ENCODE measurements around the gene LZTS2.
"Not testable (repeated sequence)": the region's sequence is repeated elsewhere in the genome, so short reads cannot be mapped to it uniquely, and the experiment has no call there.

LZTS2 gene

DNA sequence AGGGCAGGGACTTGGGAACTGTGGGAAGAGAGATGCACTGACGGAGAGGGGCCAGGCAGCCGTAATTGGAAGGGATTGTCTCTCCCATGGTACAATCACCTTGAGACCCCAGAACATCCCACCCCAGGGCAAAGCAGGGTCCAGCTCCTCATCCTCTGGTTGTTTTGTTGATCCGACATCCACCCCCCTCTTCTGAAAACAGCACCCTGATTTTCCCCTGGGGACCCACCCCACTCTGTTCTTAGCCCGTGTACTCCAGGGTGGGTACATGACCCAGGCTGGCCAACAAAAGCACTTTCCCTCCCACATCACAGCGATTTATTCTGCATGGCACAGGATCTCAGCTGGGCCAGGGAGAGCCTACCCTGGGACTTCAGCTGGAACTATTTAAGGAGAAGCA lies 17.2 kb downstream of the LZTS2 start:
- no peak for DNase-seq

GRCh38 chr10:101018118-101018599 lies 18.6 kb downstream of the LZTS2 start:
- DNase-seq, result no peak

DNA sequence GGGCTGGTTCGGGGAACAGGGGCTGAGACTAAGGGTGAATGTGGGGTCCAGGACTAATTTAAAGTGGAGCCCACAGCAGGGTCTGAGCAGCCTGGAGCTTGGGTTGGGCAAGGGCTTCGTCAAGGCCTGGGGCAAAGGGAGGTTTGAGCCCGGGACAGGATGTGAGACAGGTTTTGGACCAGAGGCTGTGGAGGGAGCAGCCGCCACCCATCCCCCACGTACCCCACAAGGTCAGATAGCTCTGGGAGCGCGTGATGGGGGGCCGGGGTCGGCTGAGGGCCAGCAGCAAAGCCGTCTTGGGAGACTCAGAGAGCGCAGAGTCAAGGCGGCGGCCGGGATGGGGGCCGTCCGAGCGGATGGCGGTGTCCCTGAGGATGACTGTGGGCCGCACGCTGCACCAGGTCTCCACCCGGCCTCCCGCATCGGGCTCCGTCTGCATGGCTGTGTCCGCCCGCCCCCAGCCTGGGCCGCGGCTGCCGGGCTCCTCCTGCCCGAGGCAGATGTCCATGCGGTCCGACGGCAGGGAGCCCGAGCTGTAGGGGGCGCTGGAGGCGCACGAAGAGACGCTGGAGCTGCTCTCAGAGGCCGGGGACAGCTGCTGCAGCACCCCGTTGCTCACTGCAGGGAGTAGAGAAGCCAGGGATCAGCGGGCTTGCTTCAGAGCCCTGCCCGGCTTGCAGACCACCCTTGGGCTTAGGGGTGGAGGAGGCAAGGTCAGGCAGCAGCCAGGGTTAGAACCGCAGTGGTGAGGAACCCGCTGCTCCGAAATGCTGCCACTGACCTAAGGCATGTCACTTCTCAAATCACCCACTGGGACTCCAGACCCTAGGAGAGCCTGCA lies 19.2 kb downstream of the LZTS2 start:
- peak; percentile 40 for DNase-seq

DNA sequence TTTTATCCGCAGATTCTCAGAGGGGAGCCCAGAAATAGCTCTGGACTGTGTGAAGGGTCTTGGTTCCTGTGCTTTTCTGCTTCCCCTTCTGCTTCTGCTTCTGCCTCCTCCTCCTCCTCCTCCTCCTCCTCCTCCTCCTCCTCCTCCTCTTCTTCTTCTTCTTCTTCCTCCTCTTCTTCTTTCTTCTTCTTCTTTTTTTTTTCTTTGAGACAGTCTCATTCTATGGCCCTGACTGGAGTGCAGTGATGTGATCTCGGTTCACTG lies 19.8 kb downstream of the LZTS2 start:
- no peak for DNase-seq

- DNase-seq, result no peak
Measured at GRCh38 chr10:101020427-101021075, 20.9 kb downstream of the LZTS2 start.

GRCh38 chr10:101021239-101021638 lies 21.6 kb downstream of the LZTS2 start:
- no peak for DNase-seq

DNA sequence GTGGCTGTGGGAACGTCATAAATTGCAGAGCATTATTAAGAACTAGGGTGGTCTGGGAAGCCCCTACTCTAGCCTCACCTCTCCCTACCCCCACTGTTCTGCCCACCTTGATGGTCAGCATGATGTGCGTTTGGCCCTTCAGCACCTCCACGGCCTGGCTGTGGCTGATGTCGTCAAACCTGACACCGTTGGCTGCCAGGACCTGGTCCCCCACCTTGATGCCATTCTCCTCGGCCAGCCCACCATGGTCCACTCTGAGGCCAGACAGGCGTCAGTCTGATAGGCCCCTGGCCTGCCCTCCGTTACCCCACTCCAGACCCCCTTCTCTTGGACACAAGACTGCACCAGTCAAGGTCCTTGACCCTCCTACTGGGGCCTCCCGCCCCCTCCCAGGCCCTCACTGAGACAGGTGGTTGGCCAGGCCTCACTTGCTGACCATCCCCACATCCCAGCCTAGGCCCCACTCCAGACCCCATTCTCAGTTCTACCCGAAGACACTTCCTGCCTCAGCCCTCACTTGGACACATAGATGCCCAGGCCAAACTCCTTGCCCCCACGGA lies 22.2 kb downstream of the LZTS2 start:
- DNase-seq, result no peak

DNA sequence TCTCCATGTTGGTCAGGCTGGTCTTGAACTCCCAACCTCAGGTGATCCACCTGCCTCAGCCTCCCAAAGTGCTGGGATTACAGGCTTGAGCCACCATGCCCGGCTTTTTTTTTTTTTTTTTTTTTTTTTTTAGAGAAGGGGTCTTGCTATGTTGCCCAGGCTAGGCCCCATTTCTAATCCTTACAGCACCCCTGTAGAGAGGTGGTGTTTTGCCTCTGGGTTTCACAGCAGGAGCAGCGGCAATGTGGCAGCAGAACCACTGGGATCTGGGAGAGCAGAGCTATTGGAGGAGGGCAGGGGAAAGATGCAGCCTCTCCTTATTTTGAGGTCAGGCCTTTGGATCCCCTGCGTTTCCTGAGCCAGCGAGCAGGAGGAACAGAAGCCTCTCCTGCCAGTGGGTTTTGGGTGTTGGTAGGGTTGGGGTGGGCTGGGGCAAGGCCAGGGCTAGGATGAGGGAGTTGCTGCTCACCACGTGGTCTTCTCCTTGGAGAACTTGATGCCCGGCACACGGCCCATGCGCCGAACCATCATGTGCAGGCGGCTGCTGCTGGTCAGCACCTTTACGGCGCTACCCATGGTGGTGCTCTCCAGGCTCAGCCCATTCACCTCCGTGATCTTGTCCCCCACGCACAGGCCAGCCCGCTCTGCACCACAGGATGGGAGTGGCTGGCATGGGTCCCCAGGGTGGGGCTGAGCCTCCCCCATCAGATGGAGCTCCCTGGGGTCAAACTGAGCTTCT lies 23.5 kb downstream of the LZTS2 start:
- no peak for DNase-seq

DNA sequence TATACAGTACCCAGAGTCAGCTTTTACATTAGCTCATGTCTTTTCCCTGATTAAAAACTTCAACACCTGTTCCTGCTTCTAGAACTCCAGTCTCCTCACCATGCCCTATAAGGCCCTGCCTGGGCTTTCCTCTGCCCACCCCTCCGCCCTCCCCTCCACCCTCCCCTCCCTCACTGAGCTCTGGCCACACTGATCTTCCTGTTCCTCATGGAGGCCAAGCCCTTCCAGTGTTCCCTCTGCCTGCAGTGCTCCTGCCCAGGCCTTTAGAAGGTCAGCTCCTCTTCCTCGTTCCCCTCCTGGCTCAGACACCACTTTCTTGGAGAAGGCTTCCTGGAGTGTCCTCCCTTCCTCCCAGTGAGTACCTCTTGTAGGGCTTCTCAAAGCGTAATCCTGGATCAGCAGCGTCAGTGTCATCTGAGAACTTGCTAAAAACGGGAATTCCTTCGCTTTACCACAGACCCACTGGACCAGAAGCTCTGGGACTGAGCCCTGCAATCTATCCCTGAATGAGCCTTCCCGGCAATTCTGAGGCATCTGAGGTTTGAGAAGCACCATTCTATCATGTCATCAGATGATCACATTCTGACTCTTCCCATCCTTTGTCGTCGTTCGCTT lies 27.6 kb downstream of the LZTS2 start:
- no peak for DNase-seq

DNA sequence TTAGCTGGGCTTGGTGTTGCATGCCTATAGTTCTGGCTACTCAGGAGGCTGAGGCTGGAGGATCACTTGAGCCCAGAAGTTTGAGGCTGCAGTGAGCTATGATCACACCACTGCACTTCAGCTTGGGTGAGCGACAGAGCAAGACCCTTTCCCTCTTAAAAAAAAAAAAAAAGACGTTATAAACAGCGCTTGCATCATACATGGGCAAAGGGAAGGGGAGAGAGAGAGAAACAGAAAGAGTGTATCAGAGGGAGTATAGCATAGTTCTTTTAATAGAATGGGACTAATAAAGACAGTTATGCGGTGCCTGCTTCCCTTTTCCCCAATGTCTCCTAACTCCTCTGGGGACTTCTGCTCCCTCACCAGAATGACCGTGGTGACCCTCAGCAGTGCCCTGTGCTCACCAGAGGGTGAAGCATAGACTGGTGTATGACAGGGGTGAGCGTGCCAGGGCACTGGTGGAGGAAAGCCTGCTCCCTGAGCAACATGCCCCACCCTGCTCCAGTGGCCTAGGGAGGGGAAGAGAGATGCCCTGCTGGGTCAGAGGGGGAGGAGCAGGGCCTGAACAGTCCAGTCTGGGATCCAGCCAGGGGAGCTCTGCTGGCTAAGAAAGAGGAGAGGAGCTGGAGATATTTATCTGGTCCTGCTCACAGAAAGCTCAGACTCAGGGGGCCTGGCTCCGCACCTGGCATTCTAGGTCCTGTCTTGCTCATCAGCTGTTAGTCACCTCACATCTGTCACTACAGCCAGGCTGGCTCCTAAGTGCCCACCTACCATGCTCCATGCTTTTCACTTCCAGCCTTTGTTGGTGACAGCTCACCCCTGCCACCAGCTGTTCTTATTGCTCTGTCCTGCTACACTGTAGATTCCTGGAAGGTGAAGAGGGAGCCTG lies 29.1 kb downstream of the LZTS2 start:
- DNase-seq, result no peak

DNA sequence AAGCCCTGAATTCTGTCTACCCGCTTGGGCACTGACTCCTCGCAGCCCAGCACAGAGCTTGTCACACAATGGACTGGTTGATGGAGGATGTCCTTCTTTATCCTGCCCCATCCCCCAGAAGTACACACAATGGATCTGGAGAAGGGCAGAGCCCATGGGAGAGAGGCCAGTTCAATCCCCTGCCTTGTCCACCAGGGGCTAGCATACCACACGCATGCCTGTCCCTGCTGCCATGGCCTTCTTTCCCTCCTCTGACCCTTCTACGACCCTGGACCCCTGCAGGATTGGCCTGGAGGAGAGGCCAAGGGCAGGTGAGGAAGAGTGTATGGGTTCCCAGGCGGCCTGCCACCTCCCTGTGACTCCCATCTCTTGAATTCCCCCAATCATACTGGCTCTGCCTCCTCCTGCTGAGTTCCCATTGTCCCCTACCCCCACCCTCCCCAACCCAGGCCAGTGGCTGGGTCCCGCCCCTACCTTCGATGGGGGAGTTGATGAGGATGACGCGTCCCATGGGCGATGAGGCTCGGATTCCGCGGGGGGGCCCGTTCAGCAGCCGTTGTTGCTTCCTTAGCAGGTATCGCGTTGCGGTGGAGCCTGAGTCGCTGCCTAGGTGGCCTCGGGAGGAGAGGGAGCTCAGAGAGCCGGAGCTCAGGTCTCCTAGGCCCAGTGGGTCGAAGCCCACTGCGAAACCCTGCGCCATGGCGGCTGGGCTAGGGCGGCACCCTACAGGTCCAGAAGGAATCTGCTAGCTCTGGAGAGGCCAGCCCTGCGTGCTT lies 30.1 kb downstream of the LZTS2 start:
- no peak for DNase-seq

DNA sequence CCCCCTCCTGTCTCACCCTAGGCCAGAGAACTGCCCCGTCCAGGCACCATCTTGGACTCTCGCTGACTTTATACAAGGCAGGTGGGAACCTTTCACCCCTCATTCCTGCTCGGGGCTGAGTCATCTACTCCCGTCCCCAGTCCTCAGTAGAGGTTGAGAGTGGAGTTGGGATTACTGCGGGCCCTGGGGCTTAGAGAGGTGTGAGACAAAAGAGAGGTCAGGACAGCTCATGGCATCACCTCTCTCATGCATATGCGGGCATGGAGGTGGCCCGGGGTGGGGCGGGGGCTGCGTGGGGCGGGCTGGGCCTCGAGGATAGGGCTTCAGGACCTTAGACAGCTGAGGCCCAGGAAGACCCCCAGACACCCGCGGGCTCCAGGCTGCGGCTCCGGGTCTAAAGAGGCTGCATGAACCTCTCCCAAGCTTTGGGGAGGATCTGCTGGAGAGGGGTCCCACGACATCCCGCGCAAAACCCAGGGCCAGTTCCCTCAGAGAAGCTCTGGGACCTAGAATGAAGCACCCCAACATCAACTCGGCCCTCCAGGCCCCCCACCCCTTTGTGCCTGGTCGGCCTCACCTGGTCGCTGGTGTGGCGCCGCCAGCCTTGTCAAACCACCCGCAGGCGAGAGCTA lies 31.0 kb downstream of the LZTS2 start:
- no peak for DNase-seq

DNA sequence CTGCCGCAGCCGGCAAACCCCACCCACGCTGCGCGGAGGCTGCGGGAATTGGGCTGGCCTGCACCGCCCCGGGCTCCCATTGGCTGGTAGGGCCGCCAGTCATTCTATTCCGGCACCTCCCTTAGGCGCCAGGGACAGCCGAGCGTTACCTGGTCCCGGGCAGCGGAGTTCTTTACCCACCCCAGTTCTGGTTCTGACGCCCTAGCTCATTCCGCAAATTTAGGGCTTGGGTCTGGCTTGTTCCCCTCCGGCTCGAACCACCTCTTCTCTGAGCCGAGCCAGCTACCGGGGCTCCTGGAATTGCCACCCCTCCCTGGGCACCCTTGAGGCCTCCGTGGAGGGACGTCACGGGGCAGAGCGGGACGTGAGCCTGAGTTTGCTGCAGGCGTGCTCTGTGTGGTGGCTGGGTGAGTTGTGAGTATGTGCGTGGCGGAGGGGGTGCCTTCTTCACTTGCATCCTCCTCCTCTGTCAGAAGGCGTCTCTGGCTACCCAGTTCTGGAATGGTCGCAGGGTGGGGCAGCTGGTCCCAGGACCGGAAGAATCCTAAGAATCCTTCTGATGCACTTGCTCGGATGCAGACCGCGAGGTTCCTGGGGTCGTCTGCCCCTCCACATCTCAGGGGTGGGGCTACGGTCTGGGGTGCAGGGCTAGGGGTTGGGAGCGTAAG lies 31.7 kb downstream of the LZTS2 start, which contains the start of the genes PDZD7 and SFXN3:
Gene PDZD7, minus strand, starts transcription at position 2 of the 668 bp plus-strand sequence. CDS start 910 bp downstream, outside the sequence.
Gene SFXN3, plus strand, starts transcription at position 107 of the 668 bp plus-strand sequence. CDS start 3,461 bp downstream, outside the sequence.
- peak; percentile 91 for DNase-seq

GRCh38 chr10:101031796-101032636 lies 32.4 kb downstream of the LZTS2 start:
- DNase-seq, result peak; percentile 62

- DNase-seq, result peak; percentile 74
Measured at GRCh38 chr10:101032637-101033224, 33.1 kb downstream of the LZTS2 start.

DNA sequence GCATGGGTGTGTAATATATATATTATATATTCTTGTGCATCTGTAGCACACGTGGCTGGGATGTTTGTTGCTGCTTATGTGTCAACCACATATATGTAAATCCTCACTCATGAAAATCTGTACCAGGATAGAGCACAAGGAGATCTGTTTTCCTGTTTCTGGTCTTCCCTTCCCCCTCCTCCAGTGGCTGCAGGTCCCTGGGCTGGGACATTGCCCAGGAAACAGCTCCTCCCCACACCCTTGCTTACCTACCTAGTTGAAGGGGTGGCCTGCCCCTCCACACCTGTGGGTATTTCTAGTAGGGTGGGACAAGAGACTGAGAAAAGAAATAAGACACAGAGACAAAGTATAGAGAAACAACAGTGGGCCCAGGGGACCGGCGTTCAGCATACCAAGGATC lies 33.7 kb downstream of the LZTS2 start:
- no peak for DNase-seq

GRCh38 chr10:101034404-101034803 lies 34.8 kb downstream of the LZTS2 start:
- not testable (repeated sequence) for DNase-seq

- DNase-seq, result no peak
Measured at GRCh38 chr10:101035314-101035713, 35.7 kb downstream of the LZTS2 start.

Measured in kidney glomerular epithelial cell (primary cell).